Activated CD4-positive, CD25-positive, alpha-beta regulatory T cell treated with anti-CD3 and anti-CD28 coated beads, Interleukin-2, amount 50 U/mL, for 16 hours (primary cell): ENCODE measurements around the gene TRIM65.
"Not testable (repeated sequence)": the region's sequence is repeated elsewhere in the genome, so short reads cannot be mapped to it uniquely, and the experiment has no call there.

Experiments
- DNase-seq: peaks from one replicate; pipeline ENCODE4 v3.0.0-alpha.2; 2020; ENCODE audit warnings: low read depth, low spot score

TRIM65 gene

GRCh38 chr17:75851693-75851991, 45.1 kb downstream of the TRIM65 start:
- not testable (repeated sequence) for DNase-seq

- no peak for DNase-seq
Measured at GRCh38 chr17:75850928-75851692, 45.6 kb downstream of the TRIM65 start.

- no peak for DNase-seq
Measured at GRCh38 chr17:75849724-75850123, 47.0 kb downstream of the TRIM65 start.

- no peak for DNase-seq
Measured at GRCh38 chr17:75849279-75849646, 47.5 kb downstream of the TRIM65 start.

GRCh38 chr17:75848523-75849278, 48.0 kb downstream of the TRIM65 start:
- DNase-seq = peak; percentile 67

- DNase-seq = no peak
Measured at GRCh38 chr17:75847614-75848522, 48.9 kb downstream of the TRIM65 start.

GRCh38 chr17:75846692-75847613, 49.8 kb downstream of the TRIM65 start:
- no peak for DNase-seq

GRCh38 chr17:75845933-75846691, 50.6 kb downstream of the TRIM65 start:
- no peak for DNase-seq

- DNase-seq = no peak
Measured at GRCh38 chr17:75845058-75845711, 51.6 kb downstream of the TRIM65 start.

- DNase-seq = no peak
Measured at GRCh38 chr17:75844530-75845057, 52.2 kb downstream of the TRIM65 start.

- DNase-seq = no peak
Measured at GRCh38 chr17:75843577-75844529, 52.9 kb downstream of the TRIM65 start, which contains the start of gene UNC13D. Gene UNC13D, minus strand, starts transcription at chr17:75844404. Its CDS starts 67 bp downstream, at chr17:75844337.

- no peak for DNase-seq
Measured at GRCh38 chr17:75842963-75843576, 53.7 kb downstream of the TRIM65 start.

GRCh38 chr17:75842411-75842810, 54.3 kb downstream of the TRIM65 start:
- DNase-seq = no peak

- DNase-seq = no peak
Measured at GRCh38 chr17:75840799-75841164, 56.0 kb downstream of the TRIM65 start.

- no peak for DNase-seq
Measured at GRCh38 chr17:75839942-75840798, 56.6 kb downstream of the TRIM65 start.
